MCF 10A (cell line): ENCODE data around the gene SLC6A8. TPM values are rescaled to one million over a fixed set of nuclear protein-coding genes. Genes with fewer than 3 reads are reported as not detected.

Experiments used
- BruUV-seq: library from RNA; stranded (reverse); fragments of 400-500 nt; replicated peaks from 2 replicates; lab custom pipeline; 2021; lab: Mats Ljungman, UMichigan
- CTCF ChIA-PET: fragments of 300-600 bp; sonication (Branson Sonifier 250); formaldehyde crosslinking; extraction: SDS; loops from one replicate; lab custom pipeline; 2021; ENCODE audit warnings: antibody characterized with exemption, inconsistent platforms; lab: Yijun Ruan, JAX
- POLR2A ChIA-PET: fragments of 300-600, 350-650 bp; sonication (Branson Sonifier 250); formaldehyde crosslinking; extraction: SDS; loops from one replicate; lab custom pipeline; 2020; ENCODE audit warnings: antibody characterized with exemption, inconsistent platforms; lab: Yijun Ruan, JAX
- DNase-seq: peaks from one replicate; pipeline ENCODE4 v3.0.0-alpha.2; 2018; ENCODE audit not compliant: unreplicated experiment
- H3K27ac Mint-ChIP-seq: one replicate; pipeline ENCODE4 v1.8.0; 2022; ENCODE audit warnings: mild to moderate bottlenecking, low read depth, mixed read lengths; ENCODE audit not compliant: unreplicated experiment
- H3K27me3 Mint-ChIP-seq: one replicate; pipeline ENCODE4 v1.8.0; 2022; ENCODE audit warnings: mixed read lengths; ENCODE audit not compliant: insufficient read depth, unreplicated experiment
- H3K36me3 Mint-ChIP-seq: one replicate; pipeline ENCODE4 v1.8.0; 2022; ENCODE audit warnings: mild to moderate bottlenecking, moderate library complexity, mixed read lengths; ENCODE audit not compliant: insufficient read depth, unreplicated experiment
- H3K4me1 Mint-ChIP-seq: one replicate; pipeline ENCODE4 v1.8.0; 2022; ENCODE audit warnings: mixed read lengths; ENCODE audit not compliant: insufficient read depth, unreplicated experiment
- H3K4me3 Mint-ChIP-seq: one replicate; pipeline ENCODE4 v1.8.0; 2022; ENCODE audit warnings: mild to moderate bottlenecking, moderate library complexity, mixed read lengths; ENCODE audit not compliant: unreplicated experiment
- H3K9me3 Mint-ChIP-seq: one replicate; pipeline ENCODE4 v1.8.0; 2022; ENCODE audit warnings: mixed read lengths; ENCODE audit not compliant: unreplicated experiment
- CTCF ChIP-seq: fragments of 200-600 bp; IDR thresholded peaks from one replicate; pipeline ENCODE4 v1.8.0; 2022; ENCODE audit warnings: antibody characterized with exemption, mild to moderate bottlenecking; ENCODE audit not compliant: unreplicated experiment
- intact Hi-C: fragments of 100-400 bp; cut with micrococcal nuclease; formaldehyde crosslinking; loops from 2 replicates; pipeline ENCODE4 v1.14.1; 2022
- total RNA-seq: library from RNA; stranded (reverse); gene quantifications from 2 replicates; pipeline ENCODE4 v1.2.3, GENCODE V29; 2022

The SLC6A8 gene
- total RNA-seq, 1 experiment from 2014 or later = 66.6 TPM

GRCh38 chrX:153662266-153662665, 25.5 kb upstream of the SLC6A8 start:
- no peaks in the 10 kb centered on the region for H3K36me3 Mint-ChIP-seq
- no peak overlapping the region for H3K27ac Mint-ChIP-seq
- intact Hi-C loops = loop anchor here (5.0 kb wide), 1 partner anchor 720 kb away; no protein-coding TSS in a partner anchor
- H3K27me3 Mint-ChIP-seq = peaks cover 11% of the 10 kb centered on the region
- H3K4me3 Mint-ChIP-seq = no peak overlapping the region
- TF ChIP-seq CTCF = peak; percentile 41
- ChIA-PET CTCF (interaction anchor here (0.6 to 1.8 kb wide), 10 partner anchors 12 to 816 kb away, joined by 3 to 9 read pairs (median 6); partner anchors contain the start of gene PNCK), POLR2A (interaction anchor here (0.6 to 0.8 kb wide), 3 partner anchors 10 to 68 kb away, joined by 3 read pairs; no protein-coding TSS in a partner anchor)
- BruUV-seq = no TSS peak
- no peaks in the 10 kb centered on the region for H3K4me1 Mint-ChIP-seq
- peaks cover 10% of the 10 kb centered on the region for H3K9me3 Mint-ChIP-seq
- peak; percentile 38 for DNase-seq

- ChIA-PET POLR2A (no interaction called here), CTCF (interaction anchor here (0.6 to 3.9 kb wide), 5 partner anchors 57 to 127 kb away, joined by 3 to 42 read pairs (median 5); no protein-coding TSS in a partner anchor)
- Mint-ChIP-seq H3K27ac (no peak overlapping the region), H3K9me3 (no peaks in the 10 kb centered on the region), H3K4me1 (no peaks in the 10 kb centered on the region), H3K36me3 (no peaks in the 10 kb centered on the region), H3K27me3 (peaks cover 8% of the 10 kb centered on the region), H3K4me3 (no peak overlapping the region)
- no peak for TF ChIP-seq CTCF
- intact Hi-C loops = loop anchor here (5.0 kb wide), 2 partner anchors 109 to 129 kb away; no protein-coding TSS in a partner anchor
- no TSS peak for BruUV-seq
- no peak for DNase-seq
Measured at GRCh38 chrX:153665726-153666306, 21.9 kb upstream of the SLC6A8 start.

- TF ChIP-seq CTCF = no peak
- POLR2A ChIA-PET = interaction anchor here (0.6 to 1.2 kb wide), 3 partner anchors 14 to 205 kb away, joined by 3 read pairs; no protein-coding TSS in a partner anchor
- Mint-ChIP-seq H3K4me3 (peak overlapping the region; percentile 68), H3K4me1 (no peaks in the 10 kb centered on the region), H3K36me3 (no peaks in the 10 kb centered on the region), H3K9me3 (no peaks in the 10 kb centered on the region), H3K27me3 (no peaks in the 10 kb centered on the region), H3K27ac (no peak overlapping the region)
- BruUV-seq = no TSS peak
- intact Hi-C loops = loop anchor here (5.0 kb wide), 2 partner anchors 110 to 130 kb away; no protein-coding TSS in a partner anchor
- CTCF ChIA-PET = interaction anchor here (0.6 to 4.0 kb wide), 31 partner anchors 9 to 749 kb away, joined by 3 to 45 read pairs (median 4); partner anchors contain the start of gene DUSP9
- no peak for DNase-seq
Measured at GRCh38 chrX:153667281-153667955, 20.3 kb upstream of the SLC6A8 start.

GRCh38 chrX:153667956-153668396, 19.8 kb upstream of the SLC6A8 start:
- Mint-ChIP-seq H3K27ac (no peak overlapping the region), H3K4me1 (no peaks in the 10 kb centered on the region), H3K36me3 (no peaks in the 10 kb centered on the region), H3K27me3 (no peaks in the 10 kb centered on the region), H3K4me3 (peak overlapping the region; percentile 68), H3K9me3 (no peaks in the 10 kb centered on the region)
- ChIA-PET CTCF (interaction anchor here (0.6 to 4.0 kb wide), 25 partner anchors 10 to 285 kb away, joined by 3 to 45 read pairs (median 6); partner anchors contain the start of gene DUSP9), POLR2A (interaction anchor here (0.9 to 1.2 kb wide), 2 partner anchors 15 to 129 kb away, joined by 3 read pairs; no protein-coding TSS in a partner anchor)
- TF ChIP-seq CTCF = peak; percentile 59
- no TSS peak for BruUV-seq
- intact Hi-C loops = loop anchor here (5.0 kb wide), 2 partner anchors 111 to 131 kb away; no protein-coding TSS in a partner anchor
- DNase-seq = peak; percentile 64
